Stomach (tissue), 4 donors: Measurements from ENCODE around the gene INPP4B.

ENCODE experiments used
- EP300 ChIP-seq: sonication (generic); formaldehyde crosslinking; IDR thresholded peaks from one replicate; pipeline ENCODE4 v1.6.1; 2017; ENCODE audit warnings: antibody characterized with exemption
- POLR2A ChIP-seq, 4 donors: fragments of 450-650 bp; IDR thresholded peaks; one replicate each; pipeline ENCODE4 v1.6.1; 2016; ENCODE audit warnings: antibody characterized with exemption in 4 of 4, control low read depth in 2 of 4, mild to moderate bottlenecking in 1 of 4, moderate library complexity in 1 of 4
- POLR2AphosphoS5 ChIP-seq, 3 donors: sonication (generic); formaldehyde crosslinking; IDR thresholded peaks; one replicate each; pipeline ENCODE4 v1.6.1; 2016; ENCODE audit warnings: antibody characterized with exemption in 3 of 3
- TF ChIP-seq, protein P1 (sequence below), 7 experiments: fragments of 450-650 bp in 4 of 7; fragments of 200-600 bp in 3 of 7; sonication (generic) in 3 of 7; IDR thresholded peaks; one replicate each; pipeline ENCODE4 v1.5.1; 2016 to 2019; ENCODE audit warnings: antibody characterized with exemption in 7 of 7, control low read depth in 2 of 7, mild to moderate bottlenecking in 1 of 7

DNA sequence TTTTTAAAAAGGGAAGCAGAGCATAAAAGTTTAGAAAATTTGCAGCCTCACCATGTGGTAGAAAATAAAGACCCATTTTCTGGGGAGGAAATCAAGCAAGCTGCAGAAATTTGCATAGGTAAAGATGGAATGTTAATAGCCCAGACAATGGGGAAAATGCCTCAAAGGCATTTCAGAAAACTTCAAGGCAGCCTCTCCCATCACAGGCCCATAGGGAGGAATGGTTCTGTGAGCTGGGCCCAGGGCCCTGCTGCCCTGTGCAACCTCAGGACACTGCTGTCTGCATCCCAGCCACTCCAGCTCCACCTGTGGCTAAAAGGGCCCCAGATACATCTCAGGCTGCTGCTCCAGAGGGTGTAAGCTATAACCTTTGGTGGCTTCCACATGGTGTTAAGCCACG, 137.9 kb downstream of the INPP4B start:
- TF ChIP-seq POLR2AphosphoS5 (IDR thresholded peaks at IDR 0.05) (no peak), POLR2A (IDR thresholded peaks at IDR 0.05) (no peak), EP300 (no peak)
- TF ChIP-seq, protein P1, sequence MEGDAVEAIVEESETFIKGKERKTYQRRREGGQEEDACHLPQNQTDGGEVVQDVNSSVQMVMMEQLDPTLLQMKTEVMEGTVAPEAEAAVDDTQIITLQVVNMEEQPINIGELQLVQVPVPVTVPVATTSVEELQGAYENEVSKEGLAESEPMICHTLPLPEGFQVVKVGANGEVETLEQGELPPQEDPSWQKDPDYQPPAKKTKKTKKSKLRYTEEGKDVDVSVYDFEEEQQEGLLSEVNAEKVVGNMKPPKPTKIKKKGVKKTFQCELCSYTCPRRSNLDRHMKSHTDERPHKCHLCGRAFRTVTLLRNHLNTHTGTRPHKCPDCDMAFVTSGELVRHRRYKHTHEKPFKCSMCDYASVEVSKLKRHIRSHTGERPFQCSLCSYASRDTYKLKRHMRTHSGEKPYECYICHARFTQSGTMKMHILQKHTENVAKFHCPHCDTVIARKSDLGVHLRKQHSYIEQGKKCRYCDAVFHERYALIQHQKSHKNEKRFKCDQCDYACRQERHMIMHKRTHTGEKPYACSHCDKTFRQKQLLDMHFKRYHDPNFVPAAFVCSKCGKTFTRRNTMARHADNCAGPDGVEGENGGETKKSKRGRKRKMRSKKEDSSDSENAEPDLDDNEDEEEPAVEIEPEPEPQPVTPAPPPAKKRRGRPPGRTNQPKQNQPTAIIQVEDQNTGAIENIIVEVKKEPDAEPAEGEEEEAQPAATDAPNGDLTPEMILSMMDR (IDR thresholded peaks at IDR 0.05): no peak
